ENCODE data around the gene FLT3.
"Not testable (repeated sequence)": the region's sequence is repeated elsewhere in the genome, so short reads cannot be mapped to it uniquely, and the experiment has no call there.

The FLT3 gene

DNA sequence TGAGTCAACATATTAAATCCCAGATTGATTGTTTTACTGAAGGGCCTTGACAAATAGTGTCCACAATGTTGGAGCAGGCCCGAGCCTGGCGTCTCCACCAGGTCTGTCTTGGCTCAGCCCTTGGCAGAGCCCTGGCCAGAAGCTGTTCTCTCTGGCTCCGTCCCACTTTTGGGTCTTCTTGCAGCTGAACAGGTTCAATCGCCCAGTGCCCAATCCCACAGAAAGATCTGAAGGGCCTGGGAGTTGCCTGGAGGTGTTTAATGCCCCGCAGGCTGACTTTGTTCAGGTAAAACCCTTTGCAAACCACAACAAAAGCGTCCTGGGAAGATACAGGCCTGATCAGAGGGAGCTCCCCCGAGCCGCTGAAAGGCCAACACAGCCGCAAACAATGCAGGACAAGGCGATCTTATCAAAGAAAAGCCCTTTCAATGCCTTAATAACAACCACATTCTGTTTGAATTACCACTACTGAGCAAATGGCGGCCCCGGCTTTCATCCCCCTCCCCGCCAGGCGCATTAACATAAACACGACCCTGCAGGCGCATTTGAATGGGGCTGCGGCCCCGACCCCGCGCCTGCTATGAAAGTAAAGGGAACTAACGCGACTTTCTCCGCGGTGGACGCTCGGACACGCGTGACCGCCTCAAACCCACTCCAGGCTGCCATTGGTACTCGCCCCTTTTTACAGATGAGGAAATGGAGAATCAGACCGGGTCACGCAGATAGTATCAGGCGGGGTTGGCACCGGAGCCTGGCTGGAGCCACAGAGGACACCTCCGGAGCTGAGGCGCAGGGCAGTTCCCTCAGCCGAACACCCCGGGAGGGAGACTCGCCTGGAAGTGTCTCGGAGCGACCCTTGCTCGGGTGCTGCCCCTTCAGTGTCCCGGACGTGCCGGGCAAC is 134.4 kb downstream of the FLT3 start:
- no peak overlapping the region for H2BK15ac ChIP-seq (ENCODE audit: low read length)
- H2BK120ac ChIP-seq (ENCODE audit: low read depth, low read length): no peak overlapping the region
- H3K36me3 ChIP-seq (replicated peaks in 1 of 2; ENCODE audit: control insufficient read depth in 2 of 2, insufficient read depth in 2 of 2, low read length in 2 of 2): no peaks in the 10 kb centered on the region
- H2BK5ac ChIP-seq (ENCODE audit: low read length): no peak overlapping the region
- WGBS, 2 donors (ENCODE audit: extremely low coverage in 2 of 2, insufficient read length in 2 of 2, insufficient replicate concordance in 1 of 2): no CpG with 5 or more reads among the region's 45 CpGs
- H4K8ac ChIP-seq (ENCODE audit: low read depth, low read length): no peak overlapping the region
- H4K91ac ChIP-seq (ENCODE audit: low read depth, low read length, poor library complexity): no peak overlapping the region
- H2AFZ ChIP-seq (ENCODE audit: low read length): no peak overlapping the region
- H3K4me3 ChIP-seq (ENCODE audit: low read length in 2 of 2): no peak overlapping the region
- no peak overlapping the region for H2AK5ac ChIP-seq (ENCODE audit: low read depth, low read length)
- H3K4ac ChIP-seq (ENCODE audit: low read length): no peak overlapping the region
- peak overlapping the region; percentile 76 for H3K23ac ChIP-seq (ENCODE audit: low read depth, low read length, poor library complexity)
- peaks cover 0 to 9% of the 10 kb centered on the region in 2 donors for H3K4me1 ChIP-seq (ENCODE audit: control insufficient read depth in 2 of 2, insufficient read depth in 1 of 2, low read depth in 1 of 2, low read length in 2 of 2)
- no peak overlapping the region for H2BK12ac ChIP-seq (ENCODE audit: low read length)
- no peak overlapping the region for H3K4me2 ChIP-seq (ENCODE audit: insufficient read depth, low read length, poor library complexity, severe bottlenecking)
- H3K27me3 ChIP-seq (ENCODE audit: control insufficient read depth in 3 of 3, insufficient read depth in 3 of 3, low read depth in 1 of 3, low read length in 3 of 3): peaks cover 76 to 100% (median 98%) of the 10 kb centered on the region in 3 experiments
- no peak overlapping the region for H3K9ac ChIP-seq (ENCODE audit: low read depth, low read length, poor library complexity)
- no peaks in the 10 kb centered on the region for H3K79me1 ChIP-seq (ENCODE audit: low read depth, low read length)
- H3K14ac ChIP-seq (ENCODE audit: low read length): peak overlapping the region; percentile 32
- no peak overlapping the region for H3K27ac ChIP-seq (replicated peaks; ENCODE audit: low read length)
- peaks cover 0 to 2% of the 10 kb centered on the region in 2 donors for H3K9me3 ChIP-seq (replicated peaks in 1 of 2; ENCODE audit: control insufficient read depth in 2 of 2, insufficient read depth in 1 of 2, low read depth in 1 of 2, low read length in 2 of 2)
- DNase-seq (ENCODE audit: low spot score): no peak
- no peak overlapping the region for H3K18ac ChIP-seq (ENCODE audit: low read length)

DNA sequence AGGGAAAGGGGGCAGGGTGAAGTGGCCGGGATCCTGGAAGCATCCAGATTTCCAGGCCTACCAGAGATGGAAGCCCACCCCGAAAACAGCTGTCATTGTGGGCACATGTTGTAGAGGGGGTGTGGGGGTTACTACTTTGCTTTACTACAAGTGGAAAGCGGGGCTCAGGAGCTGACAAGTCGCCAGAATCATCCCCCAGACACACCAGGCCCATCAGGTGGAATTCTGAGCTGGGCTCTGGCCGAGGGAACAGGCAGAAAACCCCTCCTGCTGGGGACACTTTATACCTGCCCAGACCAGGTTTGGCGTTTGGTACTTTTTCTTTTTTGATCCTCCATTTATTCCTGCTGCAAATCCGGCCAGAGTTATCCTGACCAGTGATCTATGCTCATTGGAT is 135.0 kb downstream of the FLT3 start:
- Histone ChIP-seq H3K4me2 (ENCODE audit: insufficient read depth, low read length, poor library complexity, severe bottlenecking) (no peak overlapping the region), H3K27me3 (ENCODE audit: control insufficient read depth in 3 of 3, insufficient read depth in 3 of 3, low read depth in 1 of 3, low read length in 3 of 3) (peaks cover 75 to 100% (median 98%) of the 10 kb centered on the region in 3 experiments), H3K23ac (ENCODE audit: low read depth, low read length, poor library complexity) (no peak overlapping the region), H3K27ac (replicated peaks; ENCODE audit: low read length) (no peak overlapping the region), H4K91ac (ENCODE audit: low read depth, low read length, poor library complexity) (no peak overlapping the region), H2BK120ac (ENCODE audit: low read depth, low read length) (no peak overlapping the region), H3K9ac (ENCODE audit: low read depth, low read length, poor library complexity) (no peak overlapping the region), H3K4me1 (ENCODE audit: control insufficient read depth in 2 of 2, insufficient read depth in 1 of 2, low read depth in 1 of 2, low read length in 2 of 2) (peaks cover 0 to 6% of the 10 kb centered on the region in 2 donors), H2BK12ac (ENCODE audit: low read length) (no peak overlapping the region), H4K8ac (ENCODE audit: low read depth, low read length) (no peak overlapping the region), H3K14ac (ENCODE audit: low read length) (no peak overlapping the region), H3K4me3 (ENCODE audit: low read length in 2 of 2) (no peak overlapping the region), H3K18ac (ENCODE audit: low read length) (no peak overlapping the region), H2BK15ac (ENCODE audit: low read length) (no peak overlapping the region), H3K9me3 (replicated peaks in 1 of 2; ENCODE audit: control insufficient read depth in 2 of 2, insufficient read depth in 1 of 2, low read depth in 1 of 2, low read length in 2 of 2) (peaks cover 0 to 2% of the 10 kb centered on the region in 2 donors), H2BK5ac (ENCODE audit: low read length) (no peak overlapping the region), H2AFZ (ENCODE audit: low read length) (no peak overlapping the region), H2AK5ac (ENCODE audit: low read depth, low read length) (no peak overlapping the region), H3K36me3 (replicated peaks in 1 of 2; ENCODE audit: control insufficient read depth in 2 of 2, insufficient read depth in 2 of 2, low read length in 2 of 2) (no peaks in the 10 kb centered on the region), H3K4ac (ENCODE audit: low read length) (no peak overlapping the region), H3K79me1 (ENCODE audit: low read depth, low read length) (no peaks in the 10 kb centered on the region)
- WGBS, 2 donors (ENCODE audit: extremely low coverage in 2 of 2, insufficient read length in 2 of 2, insufficient replicate concordance in 1 of 2): no CpG with 5 or more reads among the region's 7 CpGs
- no peak for DNase-seq (ENCODE audit: low spot score)

GRCh38 chr13:27964741-27965323 is 135.5 kb downstream of the FLT3 start:
- H3K4me3 ChIP-seq (ENCODE audit: low read length in 2 of 2): no peak overlapping the region
- no peak overlapping the region for H2BK12ac ChIP-seq (ENCODE audit: low read length)
- H2BK15ac ChIP-seq (ENCODE audit: low read length): no peak overlapping the region
- no peak overlapping the region for H2BK120ac ChIP-seq (ENCODE audit: low read depth, low read length)
- no peak overlapping the region for H3K14ac ChIP-seq (ENCODE audit: low read length)
- H2AK5ac ChIP-seq (ENCODE audit: low read depth, low read length): no peak overlapping the region
- H3K27ac ChIP-seq (replicated peaks; ENCODE audit: low read length): no peak overlapping the region
- no peak overlapping the region for H3K4ac ChIP-seq (ENCODE audit: low read length)
- no peak overlapping the region for H4K8ac ChIP-seq (ENCODE audit: low read depth, low read length)
- H3K18ac ChIP-seq (ENCODE audit: low read length): no peak overlapping the region
- peak overlapping the region; percentile 3 for H3K23ac ChIP-seq (ENCODE audit: low read depth, low read length, poor library complexity)
- H3K27me3 ChIP-seq (ENCODE audit: control insufficient read depth in 3 of 3, insufficient read depth in 3 of 3, low read depth in 1 of 3, low read length in 3 of 3): peaks cover 71 to 100% (median 98%) of the 10 kb centered on the region in 3 experiments
- H3K9ac ChIP-seq (ENCODE audit: low read depth, low read length, poor library complexity): no peak overlapping the region
- WGBS, 2 donors (ENCODE audit: extremely low coverage in 2 of 2, insufficient read length in 2 of 2, insufficient replicate concordance in 1 of 2): no CpG with 5 or more reads among the region's 15 CpGs
- no peaks in the 10 kb centered on the region for H3K79me1 ChIP-seq (ENCODE audit: low read depth, low read length)
- H2AFZ ChIP-seq (ENCODE audit: low read length): no peak overlapping the region
- H3K9me3 ChIP-seq (replicated peaks in 1 of 2; ENCODE audit: control insufficient read depth in 2 of 2, insufficient read depth in 1 of 2, low read depth in 1 of 2, low read length in 2 of 2): peaks cover 0 to 2% of the 10 kb centered on the region in 2 donors
- no peak overlapping the region for H4K91ac ChIP-seq (ENCODE audit: low read depth, low read length, poor library complexity)
- no peak for DNase-seq (ENCODE audit: low spot score)
- H3K36me3 ChIP-seq (replicated peaks in 1 of 2; ENCODE audit: control insufficient read depth in 2 of 2, insufficient read depth in 2 of 2, low read length in 2 of 2): no peaks in the 10 kb centered on the region
- H3K4me1 ChIP-seq (ENCODE audit: control insufficient read depth in 2 of 2, insufficient read depth in 1 of 2, low read depth in 1 of 2, low read length in 2 of 2): peaks cover 0 to 6% of the 10 kb centered on the region in 2 donors
- H2BK5ac ChIP-seq (ENCODE audit: low read length): no peak overlapping the region
- no peak overlapping the region for H3K4me2 ChIP-seq (ENCODE audit: insufficient read depth, low read length, poor library complexity, severe bottlenecking)

GRCh38 chr13:27964206-27964605 is 136.2 kb downstream of the FLT3 start:
- DNase-seq (ENCODE audit: low spot score); H4K8ac ChIP-seq (ENCODE audit: low read depth, low read length): not testable (repeated sequence)
- WGBS, 2 donors (ENCODE audit: extremely low coverage in 2 of 2, insufficient read length in 2 of 2, insufficient replicate concordance in 1 of 2): no CpG with 5 or more reads among the region's 13 CpGs

More at GRCh38 chr13:27964206-27964605, 136.2 kb downstream of the FLT3 start:
- H3K27ac ChIP-seq (replicated peaks; ENCODE audit: low read length); H3K4me1 ChIP-seq (ENCODE audit: control insufficient read depth in 2 of 2, insufficient read depth in 1 of 2, low read depth in 1 of 2, low read length in 2 of 2); H2BK15ac ChIP-seq (ENCODE audit: low read length); H3K18ac ChIP-seq (ENCODE audit: low read length); H2AK5ac ChIP-seq (ENCODE audit: low read depth, low read length); H2BK12ac ChIP-seq (ENCODE audit: low read length); H3K36me3 ChIP-seq (replicated peaks in 1 of 2; ENCODE audit: control insufficient read depth in 2 of 2, insufficient read depth in 2 of 2, low read length in 2 of 2); H2BK5ac ChIP-seq (ENCODE audit: low read length); H2BK120ac ChIP-seq (ENCODE audit: low read depth, low read length); H2AFZ ChIP-seq (ENCODE audit: low read length); H3K4ac ChIP-seq (ENCODE audit: low read length); H4K91ac ChIP-seq (ENCODE audit: low read depth, low read length, poor library complexity); H3K14ac ChIP-seq (ENCODE audit: low read length); H3K4me3 ChIP-seq (ENCODE audit: low read length in 2 of 2); H3K79me1 ChIP-seq (ENCODE audit: low read depth, low read length); H3K9me3 ChIP-seq (replicated peaks in 1 of 2; ENCODE audit: control insufficient read depth in 2 of 2, insufficient read depth in 1 of 2, low read depth in 1 of 2, low read length in 2 of 2); H3K9ac ChIP-seq (ENCODE audit: low read depth, low read length, poor library complexity); H3K23ac ChIP-seq (ENCODE audit: low read depth, low read length, poor library complexity); H3K4me2 ChIP-seq (ENCODE audit: insufficient read depth, low read length, poor library complexity, severe bottlenecking): not testable (repeated sequence)
- H3K27me3 ChIP-seq (ENCODE audit: control insufficient read depth in 3 of 3, insufficient read depth in 3 of 3, low read depth in 1 of 3, low read length in 3 of 3): peaks cover 67 to 100% (median 97%) of the 10 kb centered on the region in 3 experiments
